LNCaP clone FGC (cell line): ENCODE data around the gene TAF13.
A peak's percentile ranks its signal among the peaks of the same experiment; 100 is the strongest.

ENCODE experiments used
- DNase-seq: peaks from one replicate; pipeline ENCODE4 v3.0.0-alpha.2; 2011; ENCODE audit warnings: low read depth
- H3K4me3 ChIP-seq: 2 replicates; pipeline ENCODE4 v1.5.1; 2011; ENCODE audit warnings: mild to moderate bottlenecking, low read depth, low read length, control low read depth
- TF ChIP-seq, protein P1 (sequence below): IDR thresholded peaks from 2 replicates; pipeline ENCODE4 v1.5.1; 2012; ENCODE audit warnings: mild to moderate bottlenecking; ENCODE audit not compliant: control insufficient read depth, insufficient read depth; ENCODE audit errors: extremely low read depth

Gene TAF13

GRCh38 chr1:109048335-109048734, 27.5 kb downstream of the TAF13 start:
- TF ChIP-seq, protein P1, sequence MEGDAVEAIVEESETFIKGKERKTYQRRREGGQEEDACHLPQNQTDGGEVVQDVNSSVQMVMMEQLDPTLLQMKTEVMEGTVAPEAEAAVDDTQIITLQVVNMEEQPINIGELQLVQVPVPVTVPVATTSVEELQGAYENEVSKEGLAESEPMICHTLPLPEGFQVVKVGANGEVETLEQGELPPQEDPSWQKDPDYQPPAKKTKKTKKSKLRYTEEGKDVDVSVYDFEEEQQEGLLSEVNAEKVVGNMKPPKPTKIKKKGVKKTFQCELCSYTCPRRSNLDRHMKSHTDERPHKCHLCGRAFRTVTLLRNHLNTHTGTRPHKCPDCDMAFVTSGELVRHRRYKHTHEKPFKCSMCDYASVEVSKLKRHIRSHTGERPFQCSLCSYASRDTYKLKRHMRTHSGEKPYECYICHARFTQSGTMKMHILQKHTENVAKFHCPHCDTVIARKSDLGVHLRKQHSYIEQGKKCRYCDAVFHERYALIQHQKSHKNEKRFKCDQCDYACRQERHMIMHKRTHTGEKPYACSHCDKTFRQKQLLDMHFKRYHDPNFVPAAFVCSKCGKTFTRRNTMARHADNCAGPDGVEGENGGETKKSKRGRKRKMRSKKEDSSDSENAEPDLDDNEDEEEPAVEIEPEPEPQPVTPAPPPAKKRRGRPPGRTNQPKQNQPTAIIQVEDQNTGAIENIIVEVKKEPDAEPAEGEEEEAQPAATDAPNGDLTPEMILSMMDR: no peak
- DNase-seq: no peak
- H3K4me3 ChIP-seq: no peak overlapping the region

DNA sequence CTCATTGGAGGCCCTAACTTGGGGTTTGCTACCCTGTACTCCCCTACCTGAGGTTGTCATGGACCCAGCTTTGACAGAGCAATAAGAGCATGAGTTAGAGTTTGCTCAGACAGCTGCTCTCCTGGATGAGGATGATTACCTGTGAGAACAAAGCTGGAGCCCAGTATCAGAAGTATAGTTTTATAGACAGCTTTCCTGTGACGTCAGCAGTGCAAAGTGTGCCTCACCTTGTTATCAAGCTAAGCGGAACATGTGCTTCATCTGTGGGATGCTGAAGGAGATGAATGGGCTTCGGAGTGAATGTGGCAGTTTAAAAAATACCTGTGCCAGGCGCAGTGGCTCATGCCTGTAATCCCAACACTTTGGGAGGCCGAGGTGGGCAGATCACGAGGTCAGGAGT, 28.5 kb downstream of the TAF13 start:
- TF ChIP-seq, protein P1: no peak
- H3K4me3 ChIP-seq: no peak overlapping the region
- no peak for DNase-seq

- no peak overlapping the region for H3K4me3 ChIP-seq
- no peak for DNase-seq
- TF ChIP-seq, protein P1: no peak
Measured at GRCh38 chr1:109046671-109047070, 29.1 kb downstream of the TAF13 start.

- DNase-seq: no peak
- TF ChIP-seq, protein P1: no peak
- H3K4me3 ChIP-seq: no peak overlapping the region
Measured at GRCh38 chr1:109045595-109045994, 30.2 kb downstream of the TAF13 start.

- DNase-seq: peak; percentile 90
- H3K4me3 ChIP-seq: peak within 1 kb of the TSS; percentile 88
- TF ChIP-seq, protein P1: no peak
Measured at GRCh38 chr1:109041621-109042468, 34.0 kb downstream of the TAF13 start, which contains the start of gene WDR47. Gene WDR47, minus strand, starts transcription at chr1:109042102. Its CDS starts 18,590 bp downstream, at chr1:109023512.

DNA sequence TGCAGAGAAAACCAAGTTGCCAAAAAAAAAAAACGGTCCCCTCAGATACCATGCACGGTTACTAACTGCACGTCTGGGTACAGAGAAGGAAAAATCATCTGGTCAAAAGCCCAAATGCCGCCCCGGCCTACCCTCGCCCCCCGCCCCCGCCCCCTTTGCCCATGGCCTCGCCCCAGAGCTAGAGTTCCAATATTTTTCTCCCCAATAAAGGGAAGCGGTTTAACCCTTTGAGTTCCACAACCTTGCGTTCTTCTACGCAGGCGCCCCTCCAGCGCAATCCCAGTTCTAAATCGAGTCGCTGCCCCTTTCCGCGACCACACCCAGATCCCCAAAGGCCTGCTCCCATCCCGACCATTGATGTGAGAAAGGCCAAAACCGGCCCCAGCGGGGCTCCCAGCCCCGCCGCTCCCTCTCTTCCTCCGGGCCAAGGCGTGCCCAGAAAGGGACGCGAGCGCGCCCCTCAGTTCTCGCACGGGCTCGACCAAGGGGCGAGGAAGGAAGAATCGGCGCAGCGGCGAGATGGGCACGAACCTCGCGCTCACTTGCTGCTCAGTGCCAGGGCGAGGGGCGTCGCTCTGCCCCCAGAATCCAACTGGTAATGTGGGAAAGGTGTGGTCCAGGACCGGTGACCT, 34.7 kb downstream of the TAF13 start:
- H3K4me3 ChIP-seq: peak overlapping the region; percentile 88
- no peak for DNase-seq
- TF ChIP-seq, protein P1: no peak
